H4 (cell line): Measurements from ENCODE around the gene HSPB2. TPM values are rescaled to one million over a fixed set of nuclear protein-coding genes. Genes with fewer than 3 reads are reported as not detected.

Experiments
- DNase-seq: peaks from one replicate; pipeline ENCODE4 v3.0.0-alpha.2; 2015; ENCODE audit warnings: low spot score
- total RNA-seq: library from RNA; depleted of rRNA; stranded (reverse); fragments of >200 nt; shearing (Covaris generic); gene quantifications from 2 replicates; pipeline ENCODE4 v1.2.3, GENCODE V29; 2014; rRNA removed

HSPB2 gene
- total RNA-seq, 1 experiment from 2014 or later: not detected

DNA sequence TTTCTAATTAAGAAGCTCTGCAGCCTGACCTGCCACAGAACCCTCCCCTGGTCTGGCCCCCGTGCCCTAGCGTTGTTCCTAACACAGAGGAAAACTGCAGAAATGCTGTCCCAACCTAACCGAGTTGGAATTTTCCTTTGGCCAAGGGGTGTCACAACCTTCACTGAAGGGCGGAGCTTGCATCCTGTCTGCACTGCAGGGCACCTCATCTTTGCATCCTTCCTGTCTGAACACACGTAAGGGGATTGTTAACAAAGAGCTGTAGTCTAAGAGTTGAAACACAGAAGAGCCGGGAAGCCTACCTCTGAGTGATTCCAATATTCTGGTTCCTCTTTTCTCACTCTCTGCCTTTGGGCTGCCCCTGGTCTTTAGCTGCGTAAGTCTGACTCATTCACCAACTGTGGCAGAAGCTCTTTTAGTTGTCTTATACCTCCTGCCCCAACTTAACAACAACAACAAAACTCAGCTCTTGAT, 26.2 kb downstream of the HSPB2 start:
- no peak for DNase-seq

DNA sequence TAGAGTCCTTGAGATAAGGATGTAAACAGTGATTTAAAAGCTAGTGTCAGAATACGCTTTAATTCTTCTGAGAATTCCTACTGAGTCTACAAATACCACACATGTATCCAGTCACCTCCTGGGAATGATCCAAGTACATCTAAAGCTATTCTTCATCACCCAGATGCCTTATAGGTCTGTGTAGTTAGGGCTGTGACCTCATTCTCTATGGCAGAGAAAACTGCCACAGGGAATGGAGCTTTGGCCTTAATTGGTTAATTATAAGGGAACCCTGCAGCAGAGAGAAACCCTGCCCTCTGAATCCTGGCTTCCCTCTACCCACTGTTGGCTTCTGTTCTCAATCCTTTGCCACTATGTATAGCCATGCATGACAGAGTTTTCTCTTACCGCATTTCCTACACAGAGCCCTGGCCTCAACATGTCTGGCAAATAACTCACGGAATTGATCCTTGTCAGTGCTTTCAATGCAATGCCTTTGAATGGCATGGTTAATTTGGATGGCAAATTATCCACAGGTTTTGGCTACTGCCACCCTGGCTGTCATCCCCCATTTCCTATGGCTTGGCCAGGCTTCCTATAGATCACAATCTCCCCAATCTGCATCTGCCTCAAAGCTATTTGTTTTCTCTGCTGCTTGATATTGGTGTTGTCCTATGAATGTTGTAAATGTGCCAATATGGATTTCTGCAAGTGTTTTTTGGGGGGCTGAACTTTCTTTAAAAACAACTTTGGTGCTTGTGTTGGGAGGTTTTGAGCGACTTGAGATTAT, 27.5 kb downstream of the HSPB2 start:
- DNase-seq: peak; percentile 63

- no peak for DNase-seq
Measured at GRCh38 chr11:111941963-111942362, 29.4 kb downstream of the HSPB2 start.

GRCh38 chr11:111942829-111943228, 30.3 kb downstream of the HSPB2 start:
- DNase-seq: no peak

GRCh38 chr11:111944139-111944538, 31.6 kb downstream of the HSPB2 start:
- DNase-seq: no peak

DNA sequence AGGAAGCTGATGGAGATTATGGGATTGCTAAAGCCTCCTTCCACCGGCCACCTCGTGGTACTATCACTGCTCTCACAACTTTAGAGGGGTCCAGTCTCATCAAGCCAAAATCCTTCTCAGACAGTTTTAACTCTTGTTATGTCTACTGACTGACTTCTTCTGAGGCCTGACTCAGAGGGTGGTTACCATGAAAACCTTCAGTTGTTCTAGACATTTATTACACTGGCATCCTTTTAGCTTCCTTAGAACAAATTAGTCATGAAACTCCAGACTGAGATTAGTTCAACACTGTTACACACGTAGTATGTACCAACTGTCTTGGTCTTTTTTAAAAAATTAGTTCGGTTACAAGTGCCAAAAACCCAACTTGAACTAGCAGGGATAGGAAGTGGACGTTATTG, 32.1 kb downstream of the HSPB2 start:
- no peak for DNase-seq

DNA sequence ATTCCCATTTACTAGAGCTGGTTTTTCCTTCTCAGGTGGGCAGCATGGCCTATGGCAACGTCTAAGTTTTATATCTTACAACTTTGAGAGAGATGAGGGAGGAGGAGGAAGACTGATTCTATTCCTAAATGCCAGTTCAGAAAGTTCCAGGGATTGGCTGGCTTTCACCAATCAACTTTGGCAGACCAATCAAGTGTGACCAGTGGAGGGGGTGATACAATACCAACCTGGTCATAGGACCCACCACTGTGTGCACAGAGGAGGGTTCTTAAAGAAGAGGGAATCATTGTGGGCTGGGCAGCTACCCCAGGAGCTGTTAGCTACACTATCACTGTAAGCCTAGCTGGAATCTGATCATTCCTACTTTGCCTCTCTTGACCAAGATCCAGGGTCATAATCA, 32.7 kb downstream of the HSPB2 start:
- DNase-seq: no peak

- no peak for DNase-seq
Measured at GRCh38 chr11:111946499-111946898, 34.0 kb downstream of the HSPB2 start.

- no peak for DNase-seq
Measured at GRCh38 chr11:111947143-111947542, 34.6 kb downstream of the HSPB2 start.

GRCh38 chr11:111949519-111950426, 37.2 kb downstream of the HSPB2 start:
- no peak for DNase-seq

DNA sequence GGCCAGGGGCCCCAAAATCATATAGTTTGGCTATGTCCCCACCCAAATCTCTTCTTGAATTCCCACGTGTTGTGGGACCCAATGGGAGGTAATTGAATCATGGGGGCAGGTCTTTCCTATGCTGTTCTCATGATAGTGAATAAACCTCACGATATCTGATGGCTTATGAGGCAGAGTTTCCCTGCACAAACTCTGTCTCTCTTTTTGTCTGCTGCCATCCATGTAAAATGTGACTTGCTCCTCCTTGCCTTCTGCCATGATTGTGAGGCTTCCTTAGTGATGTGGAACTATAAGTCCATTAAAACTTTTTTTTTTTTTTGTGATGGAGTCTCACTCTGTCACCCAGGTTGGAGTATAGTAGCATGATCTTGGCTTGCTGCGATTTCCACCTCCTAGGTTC, 39.0 kb downstream of the HSPB2 start:
- DNase-seq: no peak

- no peak for DNase-seq
Measured at GRCh38 chr11:111954154-111954553, 41.6 kb downstream of the HSPB2 start.

DNA sequence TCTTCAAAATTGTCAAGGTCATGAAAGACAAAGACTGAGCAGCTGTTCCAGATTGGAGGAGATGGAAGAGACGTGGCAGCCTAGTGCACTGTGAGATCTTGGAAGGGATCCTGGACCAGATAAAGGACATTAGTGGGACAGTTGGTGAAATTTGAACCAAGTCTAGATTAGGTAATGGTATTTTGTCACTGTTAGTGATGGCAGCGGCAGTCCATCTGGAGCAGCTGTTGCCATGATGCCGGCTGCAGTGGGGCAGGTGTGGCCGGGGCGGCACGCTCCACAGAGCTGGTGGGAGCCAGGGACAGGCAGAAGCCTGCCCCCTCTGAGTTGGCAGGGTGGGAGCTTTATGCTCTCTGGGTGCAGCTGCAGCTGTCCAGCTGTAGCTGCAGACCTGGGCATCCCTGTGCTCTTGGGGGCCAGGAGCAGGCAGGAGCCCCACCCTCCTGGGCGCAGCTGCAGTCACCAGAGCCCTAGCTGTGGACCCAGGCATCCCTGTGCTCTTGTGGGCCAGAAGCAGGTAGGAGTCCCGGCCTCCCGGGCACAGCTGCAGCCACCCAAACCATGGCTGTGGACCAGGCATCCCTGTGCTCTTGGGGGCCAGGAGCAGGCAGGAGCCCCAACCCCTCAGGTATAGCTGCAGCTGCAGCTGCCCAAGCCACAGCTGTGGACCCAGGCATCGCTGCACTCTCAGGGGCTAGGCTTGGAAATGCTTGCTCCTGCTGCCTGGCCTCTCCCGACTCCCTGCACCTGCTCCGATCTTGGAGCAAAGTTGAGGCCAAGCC, 45.3 kb downstream of the HSPB2 start:
- no peak for DNase-seq

DNA sequence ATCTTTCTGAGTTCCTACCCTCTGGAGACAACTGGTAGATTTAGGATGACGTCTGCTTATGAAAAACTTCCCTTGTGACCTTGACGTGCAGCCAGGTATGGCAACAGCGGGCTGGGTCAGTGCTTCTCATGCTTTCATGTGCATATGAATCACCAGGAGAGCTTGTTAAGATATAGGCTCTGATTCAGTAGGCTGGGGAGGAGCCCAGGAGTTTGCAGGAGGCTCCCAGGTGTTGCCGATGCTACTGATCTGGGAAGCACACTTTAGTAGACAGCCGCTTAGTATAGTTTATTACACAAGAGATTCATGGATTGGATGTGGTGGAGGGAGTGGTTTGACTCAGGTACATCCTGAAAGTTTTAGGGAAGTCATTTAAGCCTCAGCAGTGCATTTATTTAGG, 48.4 kb downstream of the HSPB2 start:
- DNase-seq: no peak

- DNase-seq: no peak
Measured at GRCh38 chr11:111961389-111962300, 49.1 kb downstream of the HSPB2 start.

Other genes starting within 250 kb of the HSPB2 start
- gene PPP2R1B, start 146.3 kb upstream of the HSPB2 start, total RNA-seq: 29.3 and 42.4 TPM in 2 replicates
- 34.1 and 45.9 TPM in 2 replicates for gene ALG9, start 41.2 kb upstream of the HSPB2 start, total RNA-seq
- 7.5 and 8.1 TPM in 2 replicates for gene FDXACB1, start 33.6 kb upstream of the HSPB2 start, total RNA-seq
- 22.7 and 28.2 TPM in 2 replicates for gene CFAP68, start 33.2 kb upstream of the HSPB2 start, total RNA-seq
- 0.15 TPM in 1 of 2 replicates, not detected in the other for gene CRYAB, start 964 bp upstream of the HSPB2 start, total RNA-seq
- gene C11orf52, start 6.2 kb downstream of the HSPB2 start, total RNA-seq: not detected in 2 replicates
- 4.4 and 6.3 TPM in 2 replicates for gene DIXDC1, start 24.6 kb downstream of the HSPB2 start, total RNA-seq
- gene DLAT, start 112.7 kb downstream of the HSPB2 start, total RNA-seq: 49.0 and 53.2 TPM in 2 replicates
- 1.4 and 2.1 TPM in 2 replicates for gene PIH1D2, start 161.3 kb downstream of the HSPB2 start, total RNA-seq
- gene NKAPD1, start 161.6 kb downstream of the HSPB2 start, total RNA-seq: 24.0 and 40.7 TPM in 2 replicates
- 73.5 and 88.2 TPM in 2 replicates for gene TIMM8B, start 174.0 kb downstream of the HSPB2 start, total RNA-seq
- 207 and 214 TPM in 2 replicates for gene SDHD, start 174.1 kb downstream of the HSPB2 start, total RNA-seq